Neural cell (in vitro differentiated cells): Measurements from ENCODE around the gene KLHL3.

Experiments used
- CTCF ChIP-seq: fragments of 450-650 bp; IDR thresholded peaks from 2 replicates; pipeline ENCODE4 v1.5.1; 2014; ENCODE audit warnings: antibody characterized with exemption, mild to moderate bottlenecking, moderate library complexity; ENCODE audit not compliant: poor library complexity, severe bottlenecking
- EZH2 ChIP-seq: fragments of 200-600, 300-800 bp; shearing (Covaris generic), sonication (generic); IDR thresholded peaks from 2 replicates; pipeline ENCODE4 v1.6.1; 2014; ENCODE audit warnings: antibody characterized with exemption, low read length, borderline replicate concordance, mild to moderate bottlenecking; ENCODE audit not compliant: insufficient read depth, poor library complexity, severe bottlenecking
- POLR2AphosphoS5 ChIP-seq: IDR thresholded peaks from 2 replicates; pipeline ENCODE4 v1.6.1; 2012
- RAD21 ChIP-seq: fragments of 450-650 bp; conservative IDR thresholded peaks from 2 replicates; pipeline ENCODE4 v1.6.1; 2014; ENCODE audit warnings: antibody characterized with exemption, mild to moderate bottlenecking, moderate library complexity

DNA sequence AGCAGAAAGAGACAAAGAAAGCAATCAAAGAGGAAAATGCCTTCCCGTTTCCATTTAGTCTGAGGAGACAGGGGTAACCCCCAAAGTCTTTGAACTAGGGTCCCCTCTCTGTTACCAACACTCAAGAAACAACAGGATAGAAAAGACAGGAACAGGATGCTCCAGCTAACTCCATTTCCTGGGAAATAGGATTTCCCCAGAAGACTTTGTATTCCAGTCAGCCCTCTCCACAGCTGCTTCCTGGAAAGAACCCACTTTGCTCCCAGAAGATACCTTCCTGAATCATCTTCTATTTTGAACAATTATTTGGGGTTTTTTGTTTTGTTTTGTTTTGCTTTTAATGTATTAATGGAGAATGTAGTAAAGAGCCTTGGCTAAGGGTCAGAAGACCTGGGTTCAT, 56.0 kb downstream of the KLHL3 start:
- TF ChIP-seq EZH2 (no peak), RAD21 (no peak), CTCF (no peak), POLR2AphosphoS5 (no peak)
